Lung (tissue), 12 donors: ENCODE results near the gene NDUFAF7. TPM values are rescaled to one million over a fixed set of nuclear protein-coding genes. Genes with fewer than 3 reads are reported as not detected.

Experiments
- ATAC-seq: fragments of 200-7000 bp; cut with Tn5 transposase; one replicate; pipeline ENCODE4 v1.9.1; 2020; ENCODE audit warnings: moderate number of reproducible peaks; ENCODE audit not compliant: insufficient read depth, low FRiP score
- DNase-seq, 3 donors: peaks; one replicate each; pipeline ENCODE4 v3.0.0-alpha.2; 2013 to 2017
- H3K27ac ChIP-seq, 2 donors: one replicate each; pipeline ENCODE4 v1.5.1; 2013; ENCODE audit warnings: mild to moderate bottlenecking in 2 of 2, moderate library complexity in 2 of 2, control low read depth in 1 of 2, inconsistent platforms in 1 of 2, low read depth in 1 of 2, low read length in 1 of 2
- H3K27me3 ChIP-seq, 3 donors: one replicate each; pipeline ENCODE4 v1.5.1; 2013; ENCODE audit warnings: low read length in 2 of 3; ENCODE audit not compliant: control insufficient read depth in 3 of 3, insufficient read depth in 3 of 3
- H3K36me3 ChIP-seq, 4 donors: one replicate each; pipeline ENCODE4 v1.5.1; 2013; ENCODE audit warnings: low read length in 4 of 4, mild to moderate bottlenecking in 1 of 4, moderate library complexity in 1 of 4; ENCODE audit not compliant: control insufficient read depth in 4 of 4, insufficient read depth in 4 of 4
- H3K4me1 ChIP-seq, 5 donors: one replicate each; pipeline ENCODE4 v1.5.1; 2013; ENCODE audit warnings: low read length in 5 of 5, mild to moderate bottlenecking in 2 of 5, moderate library complexity in 1 of 5; ENCODE audit not compliant: control insufficient read depth in 5 of 5, insufficient read depth in 5 of 5
- H3K4me3 ChIP-seq: one replicate; pipeline ENCODE4 v1.5.1; 2013; ENCODE audit warnings: mild to moderate bottlenecking, control low read depth, moderate library complexity
- H3K9ac ChIP-seq, 2 donors: one replicate each; pipeline ENCODE4 v1.5.1; 2013; ENCODE audit warnings: low read length in 2 of 2, control low read depth in 1 of 2; ENCODE audit not compliant: insufficient read depth in 1 of 2
- H3K9me3 ChIP-seq, 4 donors: one replicate each; pipeline ENCODE4 v1.5.1; 2013; ENCODE audit warnings: low read length in 3 of 4, mild to moderate bottlenecking in 1 of 4, moderate library complexity in 1 of 4; ENCODE audit not compliant: control insufficient read depth in 4 of 4, insufficient read depth in 3 of 4
- WGBS, 2 donors: extraction: QIAGEN DNeasy Blood & Tissue Kit; methylation state at CpG; one replicate each; pipeline ENCODE4 v1.1.7; 2013; 5-methylcytosine and 5-hydroxymethylcytosine counted together
- polyA plus RNA-seq, 2 donors: library from polyadenylated mRNA; stranded (reverse); fragments of 200-250 nt; gene quantifications; one replicate each; pipeline ENCODE4 v1.2.1, GENCODE V29; 2013
- total RNA-seq, 2 donors: library from RNA; depleted of rRNA in 1 of 2; stranded (reverse); fragments of >200 nt in 1 of 2; gene quantifications; one replicate each; pipeline ENCODE4 v1.2.1, GENCODE V29; 2014 to 2021
- TF ChIP-seq, protein P1 (sequence below): IDR thresholded peaks from 2 replicates; pipeline ENCODE4 v1.5.1; 2012; ENCODE audit warnings: mild to moderate bottlenecking; ENCODE audit errors: control extremely low read depth, extremely low read depth
- donor health status: control.
- donor health status: control.
- donor health status: Bipolar disorder and iron deficiency.
- donor health status: healthy.
- donor health status: DM: yes; HTN: yes; CAD: no.

The NDUFAF7 gene
- total and polyA plus RNA-seq, 4 donors: 9.2 to 25.3 (median 14.7) TPM

- Histone ChIP-seq H3K4me3 (no peak overlapping the region), H3K9ac (no peak overlapping the region), H3K4me1 (no peaks in the 10 kb centered on the region), H3K36me3 (peaks cover 2 to 15% (median 5%) of the 10 kb centered on the region in 4 donors), H3K9me3 (no peaks in the 10 kb centered on the region), H3K27me3 (no peaks in the 10 kb centered on the region), H3K27ac (no peak overlapping the region)
- ATAC-seq: no peak
- TF ChIP-seq, protein P1, sequence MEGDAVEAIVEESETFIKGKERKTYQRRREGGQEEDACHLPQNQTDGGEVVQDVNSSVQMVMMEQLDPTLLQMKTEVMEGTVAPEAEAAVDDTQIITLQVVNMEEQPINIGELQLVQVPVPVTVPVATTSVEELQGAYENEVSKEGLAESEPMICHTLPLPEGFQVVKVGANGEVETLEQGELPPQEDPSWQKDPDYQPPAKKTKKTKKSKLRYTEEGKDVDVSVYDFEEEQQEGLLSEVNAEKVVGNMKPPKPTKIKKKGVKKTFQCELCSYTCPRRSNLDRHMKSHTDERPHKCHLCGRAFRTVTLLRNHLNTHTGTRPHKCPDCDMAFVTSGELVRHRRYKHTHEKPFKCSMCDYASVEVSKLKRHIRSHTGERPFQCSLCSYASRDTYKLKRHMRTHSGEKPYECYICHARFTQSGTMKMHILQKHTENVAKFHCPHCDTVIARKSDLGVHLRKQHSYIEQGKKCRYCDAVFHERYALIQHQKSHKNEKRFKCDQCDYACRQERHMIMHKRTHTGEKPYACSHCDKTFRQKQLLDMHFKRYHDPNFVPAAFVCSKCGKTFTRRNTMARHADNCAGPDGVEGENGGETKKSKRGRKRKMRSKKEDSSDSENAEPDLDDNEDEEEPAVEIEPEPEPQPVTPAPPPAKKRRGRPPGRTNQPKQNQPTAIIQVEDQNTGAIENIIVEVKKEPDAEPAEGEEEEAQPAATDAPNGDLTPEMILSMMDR: no peak
- DNase-seq: no peak
- 78 to 86% methylated on average over 2 of the region's 2 CpGs for WGBS, 2 donors
Observed at GRCh38 chr2:37263839-37264238, 32.4 kb downstream of the NDUFAF7 start.

DNA sequence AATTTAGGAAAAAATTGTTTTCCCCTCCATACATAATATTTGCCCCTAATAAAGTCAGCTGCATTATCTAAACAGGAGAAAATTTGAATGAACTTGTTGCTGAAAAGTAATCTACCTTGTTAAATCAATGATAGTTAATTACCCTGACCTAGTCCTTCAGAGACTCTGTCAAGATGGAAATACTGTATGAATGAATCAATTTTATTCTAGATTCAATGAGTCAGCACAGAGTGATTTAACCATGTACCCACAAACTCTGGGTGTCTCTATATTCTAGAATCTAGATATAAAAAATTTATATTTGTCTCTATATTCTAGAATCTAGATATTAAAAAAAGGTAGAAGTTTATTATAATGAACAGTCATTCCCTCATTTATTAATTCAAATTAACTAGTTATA is 36.2 kb downstream of the NDUFAF7 start:
- H3K27ac ChIP-seq: no peak overlapping the region
- TF ChIP-seq, protein P1: no peak
- DNase-seq: no peak

GRCh38 chr2:37268111-37268510 is 36.7 kb downstream of the NDUFAF7 start:
- H3K27me3 ChIP-seq: no peaks in the 10 kb centered on the region
- ATAC-seq: no peak
- H3K36me3 ChIP-seq: peaks cover 5 to 29% (median 10%) of the 10 kb centered on the region in 4 donors
- H3K4me1 ChIP-seq: no peaks in the 10 kb centered on the region
- no peak for DNase-seq
- no peak overlapping the region for H3K9ac ChIP-seq
- TF ChIP-seq, protein P1: no peak
- H3K4me3 ChIP-seq: no peak overlapping the region
- 66 to 78% methylated on average over 4 of the region's 4 CpGs for WGBS, 2 donors
- no peak overlapping the region for H3K27ac ChIP-seq
- no peaks in the 10 kb centered on the region for H3K9me3 ChIP-seq

More for the DNA sequence above, 36.2 kb downstream of the NDUFAF7 start:
- Histone ChIP-seq H3K4me1 (no peaks in the 10 kb centered on the region), H3K27me3 (no peaks in the 10 kb centered on the region), H3K9ac (no peak overlapping the region), H3K9me3 (no peaks in the 10 kb centered on the region), H3K4me3 (no peak overlapping the region), H3K36me3 (peaks cover 5 to 25% (median 10%) of the 10 kb centered on the region in 4 donors)
- ATAC-seq: no peak

DNA sequence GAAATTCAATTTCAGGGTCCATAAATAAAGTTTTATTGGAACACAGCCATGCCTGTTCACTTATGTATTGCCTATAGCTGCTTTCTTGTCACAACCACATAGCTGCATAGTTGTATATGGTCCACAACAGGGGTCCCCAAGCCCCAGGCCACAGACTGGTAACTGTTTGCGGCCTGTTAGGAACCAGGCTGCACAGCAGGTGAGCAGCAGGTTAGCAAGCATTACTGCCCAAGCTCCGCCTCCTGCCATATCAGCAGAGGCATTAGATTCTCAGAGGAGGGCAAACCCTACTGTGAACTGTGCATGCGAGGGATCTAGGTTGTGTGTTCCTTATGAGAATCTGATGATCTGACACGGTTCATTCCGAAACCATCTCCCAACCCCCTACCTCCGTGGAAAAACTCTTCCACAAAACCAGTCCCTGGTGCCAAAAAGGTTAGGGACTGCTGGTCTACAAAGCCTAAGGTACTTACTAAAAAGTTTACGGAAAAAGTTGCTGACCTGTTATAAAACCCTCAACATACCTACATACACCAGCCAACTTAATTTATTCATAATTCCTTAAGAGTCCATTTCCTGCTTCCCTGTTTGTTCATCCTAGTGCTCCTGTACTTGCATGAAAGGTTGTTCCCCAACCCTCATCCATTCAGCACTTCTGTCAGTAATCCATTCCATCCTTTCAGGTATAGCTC is 40.1 kb downstream of the NDUFAF7 start:
- Histone ChIP-seq H3K27ac (no peak overlapping the region), H3K27me3 (no peaks in the 10 kb centered on the region), H3K9me3 (no peaks in the 10 kb centered on the region), H3K4me3 (no peak overlapping the region), H3K9ac (no peak overlapping the region), H3K36me3 (peaks cover 11 to 37% (median 19%) of the 10 kb centered on the region in 4 donors), H3K4me1 (no peaks in the 10 kb centered on the region)
- ATAC-seq: no peak
- WGBS, 2 donors: 85 to 88% methylated on average over 7 of the region's 7 CpGs
- TF ChIP-seq, protein P1: no peak
- DNase-seq: no peak
